K562 (cell line): ENCODE data around the gene PACC1. TPM values are rescaled to one million over a fixed set of nuclear protein-coding genes. Genes with fewer than 3 reads are reported as not detected.
"Not testable (repeated sequence)": the region's sequence is repeated elsewhere in the genome, so short reads cannot be mapped to it uniquely, and the experiment has no call there.

Experiments
- ATAC-seq: fragments of 200-7000 bp; cut with Tn5 transposase; 3 replicates; pipeline ENCODE4 v1.9.1; 2020; ENCODE audit warnings: moderate library complexity
- BruUV-seq: library from RNA; stranded (reverse); fragments of 400-500 nt; replicated peaks from 2 replicates; lab custom pipeline; 2021; lab: Mats Ljungman, UMichigan
- CTCF ChIA-PET: fragments of 300-600 bp; formaldehyde crosslinking; extraction: SDS; loops from one replicate; lab custom pipeline; 2021; ENCODE audit warnings: low intra/inter-chr PET ratio; lab: Yijun Ruan, JAX
- POLR2A ChIA-PET: fragments of 300-600, 350-650 bp; sonication (Branson Sonifier 250); formaldehyde crosslinking; extraction: SDS; loops from one replicate; lab custom pipeline; 2021; ENCODE audit warnings: antibody characterized with exemption, inconsistent platforms; lab: Yijun Ruan, JAX
- DNase-seq, 4 experiments: peaks; one replicate each; pipeline versions ENCODE4 v3.0.0 to v3.0.0-alpha.2; 2011 to 2018; ENCODE audit warnings: low spot score in 3 of 4, mixed read lengths in 3 of 4; ENCODE audit errors: extremely low read depth in 1 of 4
- FAIRE-seq: peaks from 2 replicates; lab custom pipeline; 2011; peaks lifted over from hg19 to GRCh38; lab: Jason Lieb, UNC
- H2AFZ ChIP-seq: 2 replicates; pipeline ENCODE4 v1.6.0; 2011; ENCODE audit warnings: low read depth, low read length, control low read depth, inconsistent platforms
- H3K27ac ChIP-seq: fragments of 200-600 bp; 3 replicates; pipeline ENCODE4 v1.8.0; 2011; ENCODE audit warnings: low read depth, mild to moderate bottlenecking, control low read depth, inconsistent platforms, low read length, moderate library complexity, mixed read lengths; ENCODE audit errors: extremely low read depth
- H3K27me3 ChIP-seq, 2 experiments: fragments of 300-600 bp in 1 of 2; 2 replicates in 1 of 2; 3 replicates in 1 of 2; pipeline versions ENCODE4 v1.6.0 to v1.8.0; 2011; ENCODE audit warnings: inconsistent platforms in 2 of 2, low read length in 2 of 2, mild to moderate bottlenecking in 1 of 2, mixed read lengths in 1 of 2, moderate library complexity in 1 of 2; ENCODE audit not compliant: control insufficient read depth in 2 of 2, insufficient read depth in 2 of 2
- H3K36me3 ChIP-seq: fragments of 300-600 bp; 3 replicates; pipeline ENCODE4 v1.8.0; 2011; ENCODE audit warnings: mild to moderate bottlenecking, low read length, inconsistent platforms; ENCODE audit not compliant: control insufficient read depth, insufficient read depth
- H3K4me1 ChIP-seq, 2 experiments: fragments of 200-600 bp in 1 of 2; replicated peaks in 1 of 2; 2 replicates in 1 of 2; 3 replicates in 1 of 2; pipeline versions ENCODE4 v1.5.1 to v1.8.0; 2011; ENCODE audit warnings: inconsistent platforms in 2 of 2, low read length in 2 of 2, mild to moderate bottlenecking in 1 of 2, mixed read lengths in 1 of 2, moderate library complexity in 1 of 2; ENCODE audit not compliant: control insufficient read depth in 2 of 2, insufficient read depth in 2 of 2
- H3K4me2 ChIP-seq: 2 replicates; pipeline ENCODE4 v1.6.1; 2011; ENCODE audit warnings: low read length, control low read depth, inconsistent platforms, mixed read lengths; ENCODE audit not compliant: insufficient read depth
- H3K4me3 ChIP-seq: fragments of 200-600 bp; sonication (generic), shearing (Covaris generic); 2 replicates; pipeline ENCODE4 v1.5.1; 2016; ENCODE audit warnings: control low read depth, inconsistent platforms
- H3K79me2 ChIP-seq: fragments of 200-600 bp; 3 replicates; pipeline ENCODE4 v1.8.0; 2011; ENCODE audit warnings: low read length, inconsistent platforms; ENCODE audit not compliant: control insufficient read depth, insufficient read depth
- H3K9ac ChIP-seq, 2 experiments: 2 replicates each; pipeline versions ENCODE4 v1.6.0 to v1.6.1; 2011; ENCODE audit warnings: low read depth in 2 of 2, low read length in 2 of 2, control low read depth in 1 of 2, inconsistent platforms in 1 of 2, mild to moderate bottlenecking in 1 of 2, mixed read lengths in 1 of 2; ENCODE audit not compliant: insufficient read depth in 1 of 2
- H3K9me1 ChIP-seq: one replicate; pipeline ENCODE4 v1.6.0; 2011; ENCODE audit warnings: inconsistent platforms, mild to moderate bottlenecking, low read length, moderate library complexity; ENCODE audit not compliant: control insufficient read depth, insufficient read depth
- H3K9me3 ChIP-seq: replicated peaks from 2 replicates; pipeline ENCODE4 v1.5.1; 2011; ENCODE audit warnings: low read depth, low read length, inconsistent platforms; ENCODE audit not compliant: control insufficient read depth, insufficient read depth
- H4K20me1 ChIP-seq: replicated peaks from 2 replicates; pipeline ENCODE4 v1.6.1; 2011; ENCODE audit warnings: low read length, inconsistent platforms, mixed read lengths; ENCODE audit not compliant: control insufficient read depth, insufficient read depth
- CBX1 ChIP-seq: sonication (generic); IDR thresholded peaks from 2 replicates; pipeline ENCODE4 v1.6.1; 2016; ENCODE audit warnings: antibody characterized with exemption, low read depth, mild to moderate bottlenecking
- COPS2 ChIP-seq: fragments of 450-650 bp; conservative IDR thresholded peaks from 2 replicates; pipeline ENCODE4 v1.6.1; 2016; ENCODE audit warnings: mild to moderate bottlenecking, moderate library complexity
- KDM1A ChIP-seq, 2 experiments: fragments of 450-650 bp; IDR thresholded peaks; 2 replicates each; pipeline ENCODE4 v1.6.1; 2016; ENCODE audit warnings: mild to moderate bottlenecking in 2 of 2
- YBX1 ChIP-seq: fragments of 450-650 bp; IDR thresholded peaks from 2 replicates; pipeline ENCODE4 v1.7.1; 2016; ENCODE audit warnings: mild to moderate bottlenecking
- WGBS: fragments of 100-300 bp; shearing (Covaris generic); methylation state at CpG from one replicate; pipeline ENCODE4 v1.1.6; 2016; ENCODE audit warnings: low coverage, mixed read lengths; ENCODE audit not compliant: insufficient coverage; ENCODE audit errors: missing lambda C conversion rate; 5-methylcytosine and 5-hydroxymethylcytosine counted together
- in situ Hi-C: fragments of 300-500 bp; cut with MboI; formaldehyde crosslinking; loops from 4 replicates; pipeline ENCODE4 v1.15.0; 2018; ENCODE audit warnings: inconsistent platforms, mixed read lengths
- intact Hi-C: fragments of 100-400 bp; cut with micrococcal nuclease; formaldehyde crosslinking; loops from 2 replicates; pipeline ENCODE4 v1.14.2; 2022
- polyA plus RNA-seq, 8 experiments: library from polyadenylated mRNA; depleted of rRNA in 4 of 8; stranded (reverse) in 5 of 8; unstranded in 3 of 8; fragments of >200 nt; fragmentation: Nextera tagmentation in 2 of 8; fragmentation: Illumina TruSeq in 1 of 8; extraction: Ambion mirVana in 2 of 8; extraction: Trizol in 1 of 8; gene quantifications; 2 replicates each; pipeline versions ENCODE4 v1.2.1 to v1.2.3, GENCODE V29; 2011 to 2014; ENCODE audit warnings: inconsistent platforms in 1 of 8, missing spikeins in 1 of 8
- total RNA-seq, 7 experiments: library from RNA; depleted of rRNA in 6 of 7; stranded (reverse); fragments of >200 nt in 6 of 7; fragmentation: Illumina TruSeq in 2 of 7; extraction: Trizol in 2 of 7; gene quantifications; 2 replicates each; pipeline versions ENCODE4 v1.2.1 to v1.2.3, GENCODE V29; 2011 to 2021; ENCODE audit warnings: low replicate concordance in 1 of 7

PACC1 gene
- total and polyA plus RNA-seq, 9 of the 15 experiments (the other 6 are each of a cell fraction or from before 2014, with no cell fraction given): 7.1 to 19.3 (median 14.9) TPM

DNA sequence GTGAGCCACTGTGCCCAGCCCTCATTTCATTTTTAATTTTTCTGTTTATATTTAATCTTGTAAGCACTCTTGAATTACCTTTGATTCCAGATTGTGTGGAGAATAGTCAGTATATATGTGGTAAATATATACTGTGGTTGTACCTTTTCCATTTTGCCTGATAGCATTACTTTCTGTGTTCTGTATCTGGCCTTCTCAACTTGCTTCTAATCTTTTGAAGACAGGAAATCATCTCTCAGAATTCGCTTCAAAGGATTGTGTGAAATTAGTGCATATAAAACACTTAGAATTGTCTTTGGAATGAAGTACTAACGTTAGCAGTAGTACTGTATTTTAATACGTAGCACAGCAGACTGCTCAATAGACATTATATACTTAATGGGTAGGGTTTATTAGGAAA lies 91.6 kb downstream of the PACC1 start (continued):
- TF ChIP-seq COPS2: no peak
- TF ChIP-seq CBX1: no peak

DNA sequence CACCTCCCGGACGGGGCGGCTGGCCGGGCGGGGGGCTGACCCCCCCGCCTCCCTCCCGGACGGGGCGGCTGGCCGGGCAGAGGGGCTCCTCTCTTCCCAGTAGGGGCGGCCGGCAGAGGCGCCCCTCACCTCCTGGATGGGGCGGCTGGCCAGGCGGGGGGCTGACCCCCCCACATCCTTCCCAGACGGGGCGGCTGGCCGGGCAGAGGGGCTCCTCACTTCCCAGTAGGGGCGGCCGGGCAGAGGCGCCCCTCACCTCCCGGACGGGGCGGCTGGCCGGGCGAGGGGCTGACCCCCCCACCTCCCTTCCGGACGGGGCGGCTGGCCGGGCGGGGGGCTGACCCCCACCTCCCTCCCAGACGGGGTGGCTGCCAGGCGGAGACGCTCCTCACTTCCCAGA lies 93.7 kb downstream of the PACC1 start:
- H3K4me1 ChIP-seq, H2AFZ ChIP-seq, H3K9me3 ChIP-seq, POLR2A ChIA-PET, in situ Hi-C loops, H3K9me1 ChIP-seq, H3K4me3 ChIP-seq, H3K36me3 ChIP-seq, intact Hi-C loops, H3K27ac ChIP-seq, BruUV-seq, H3K9ac ChIP-seq, H3K4me2 ChIP-seq, CTCF ChIA-PET, H4K20me1 ChIP-seq, H3K27me3 ChIP-seq, ATAC-seq, FAIRE-seq, DNase-seq: not testable (repeated sequence)
- WGBS: 100% methylated on average over 1 of the region's 34 CpGs
- H3K79me2 ChIP-seq: peaks cover 59% of the 10 kb centered on the region

DNA sequence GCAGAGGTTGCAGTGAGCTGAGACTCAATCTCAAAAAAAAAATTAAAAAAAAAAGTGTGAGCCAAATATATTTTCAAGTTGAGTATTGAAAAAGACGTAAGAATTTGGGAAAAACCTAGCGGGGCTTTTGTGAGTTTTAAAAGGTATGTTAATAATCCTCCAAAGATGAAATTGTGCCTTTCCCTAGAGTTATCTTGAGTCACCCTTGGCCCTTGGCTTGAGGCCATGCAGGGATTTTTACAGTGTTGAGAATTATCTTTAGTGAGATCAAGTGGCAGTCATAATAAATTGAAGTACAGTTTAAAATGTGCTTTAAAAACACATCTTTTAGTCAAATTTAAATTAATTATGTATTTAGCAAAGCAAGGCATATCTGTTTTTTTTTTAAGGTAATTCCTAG lies 96.8 kb downstream of the PACC1 start:
- POLR2A ChIA-PET: no interaction called here
- intact Hi-C loops (no loop called here), in situ Hi-C loops (no loop called here)
- 83% methylated on average over 2 of the region's 2 CpGs for WGBS
- CTCF ChIA-PET: no interaction called here
- Histone ChIP-seq H3K36me3 (peaks cover 15% of the 10 kb centered on the region; the same call in 2 of the 3 replicates), H3K27ac (no peak overlapping the region), H3K4me2 (no peak overlapping the region), H3K9me1 (no peaks in the 10 kb centered on the region), H4K20me1 (no peaks in the 10 kb centered on the region), H3K4me1 (no peaks in the 10 kb centered on the region), H2AFZ (no peak overlapping the region), H3K9ac (no peak overlapping the region), H3K27me3 (no peaks in the 10 kb centered on the region), H3K79me2 (peaks cover 63% of the 10 kb centered on the region), H3K4me3 (no peak overlapping the region), H3K9me3 (no peaks in the 10 kb centered on the region)
- DNase-seq (no peak), ATAC-seq (no peak), FAIRE-seq (no peak)
- no TSS peak for BruUV-seq
- TF ChIP-seq YBX1 (no peak), KDM1A (IDR thresholded peaks at IDR 0.05) (0 out of 4 replicates have a peak, but pooled peaks of 1 of the 2 experiments have one; percentile 16)
